Measurements from ENCODE around the gene XXYLT1.

- TF ChIP-seq CTCF (IDR thresholded peaks at IDR 0.05) (no peak), POLR2A (IDR thresholded peaks at IDR 0.05) (no peak)
Observed at GRCh38 chr3:195045481-195046210, 225.3 kb downstream of the XXYLT1 start.
